A549 (cell line): ENCODE data around the gene TENM3. TPM values are rescaled to one million over a fixed set of nuclear protein-coding genes. Genes with fewer than 3 reads are reported as not detected.

Experiments
- ATAC-seq, 2 experiments: fragments of 200-7000 bp in 1 of 2; fragments of >200 bp in 1 of 2; cut with Nextera tagmentation in 1 of 2; cut with Tn5 transposase in 1 of 2; 3 replicates each; pipeline versions ENCODE4 v1.8.0 to v1.9.1; 2018 to 2020; ENCODE audit warnings: mild to moderate bottlenecking in 1 of 2, moderate library complexity in 1 of 2
- CTCF ChIA-PET: fragments of 300-600 bp; sonication (Branson Sonifier 250); formaldehyde crosslinking; extraction: SDS; loops from one replicate; lab custom pipeline; 2021; ENCODE audit warnings: antibody characterized with exemption, inconsistent platforms; lab: Yijun Ruan, JAX
- POLR2A ChIA-PET: fragments of 350-600 bp; formaldehyde crosslinking; extraction: SDS; loops from one replicate; lab custom pipeline; 2021; ENCODE audit warnings: antibody characterized with exemption, inconsistent platforms; lab: Yijun Ruan, JAX
- DNase-seq, 2 experiments: peaks; one replicate each; pipeline versions ENCODE4 v3.0.0 to v3.0.0-alpha.2; 2011 to 2016; ENCODE audit warnings: low read depth in 1 of 2, low spot score in 1 of 2
- FAIRE-seq: peaks from 2 replicates; lab custom pipeline; 2011; peaks lifted over from hg19 to GRCh38; lab: Jason Lieb, UNC
- H3K27ac ChIP-seq, 2 experiments: fragments of >200 bp; sonication (Bioruptor Twin); formaldehyde crosslinking; 3 replicates each; pipeline ENCODE4 v1.5.1; 2016 to 2017
- H3K4me1 ChIP-seq: fragments of >200 bp; sonication (Bioruptor Twin); formaldehyde crosslinking; 3 replicates; pipeline ENCODE4 v1.6.1; 2016
- H3K4me2 ChIP-seq: fragments of >200 bp; sonication (Bioruptor Twin); formaldehyde crosslinking; 3 replicates; pipeline ENCODE4 v1.6.1; 2016
- H3K4me3 ChIP-seq: fragments of >200 bp; sonication (Bioruptor Twin); formaldehyde crosslinking; 3 replicates; pipeline ENCODE4 v1.5.1; 2016
- H3K9me3 ChIP-seq: fragments of >200 bp; sonication (Bioruptor Twin); formaldehyde crosslinking; 3 replicates; pipeline ENCODE4 v1.6.1; 2016
- CBX2 ChIP-seq: fragments of 200-600 bp; sonication (generic); IDR thresholded peaks from 2 replicates; pipeline ENCODE4 v1.6.1; 2016; ENCODE audit warnings: low read depth, mild to moderate bottlenecking, borderline replicate concordance
- CEBPB ChIP-seq, 2 experiments: fragments of >200 bp in 1 of 2; sonication (Bioruptor Twin) in 1 of 2; formaldehyde crosslinking in 1 of 2; IDR thresholded peaks; 2 replicates each; pipeline ENCODE4 v1.6.1; 2012 to 2016
- CHD2 ChIP-seq: fragments of 150-350 bp; IDR thresholded peaks from 2 replicates; pipeline ENCODE4 v1.6.1; 2014; ENCODE audit warnings: low read length; ENCODE audit not compliant: partially characterized antibody
- CHD4 ChIP-seq: fragments of 200-600 bp; sonication (generic); IDR thresholded peaks from 2 replicates; pipeline ENCODE4 v1.6.1; 2016; ENCODE audit warnings: antibody characterized with exemption, mild to moderate bottlenecking, borderline replicate concordance
- CTCF ChIP-seq: fragments of >200 bp; sonication (Bioruptor Twin); formaldehyde crosslinking; IDR thresholded peaks from 3 replicates; pipeline ENCODE4 v1.5.1; 2016
- FOSB ChIP-seq: fragments of 250-450 bp; sonication (Bioruptor Pico); IDR thresholded peaks from 2 replicates; pipeline ENCODE4 v1.5.0; 2020; ENCODE audit warnings: mild to moderate bottlenecking, moderate library complexity
- FOSL2 ChIP-seq, 2 experiments: fragments of 450-650 bp in 1 of 2; fragments of >200 bp in 1 of 2; sonication (Bioruptor Twin) in 1 of 2; formaldehyde crosslinking; IDR thresholded peaks; 2 replicates each; pipeline versions ENCODE4 v1.5.0 to v1.6.1; 2016 to 2020; ENCODE audit warnings: mild to moderate bottlenecking in 1 of 2, moderate library complexity in 1 of 2
- GATA3 ChIP-seq: IDR thresholded peaks from 2 replicates; pipeline ENCODE4 v1.6.1; 2012; ENCODE audit warnings: borderline replicate concordance
- HOXA7 ChIP-seq: fragments of 250-450 bp; sonication (Bioruptor Pico); IDR thresholded peaks from 2 replicates; pipeline ENCODE4 v1.5.0; 2020; ENCODE audit warnings: mild to moderate bottlenecking, moderate library complexity
- JUN ChIP-seq, 2 experiments: fragments of >200 bp; sonication (Bioruptor Twin); formaldehyde crosslinking; IDR thresholded peaks; 2 replicates in 1 of 2; 3 replicates in 1 of 2; pipeline ENCODE4 v1.6.1; 2016 to 2017
- JUNB ChIP-seq: fragments of >200 bp; sonication (Bioruptor Twin); formaldehyde crosslinking; IDR thresholded peaks from 2 replicates; pipeline ENCODE4 v1.6.1; 2016
- KDM1A ChIP-seq: fragments of 200-600 bp; sonication (generic); IDR thresholded peaks from 2 replicates; pipeline ENCODE4 v1.6.1; 2016; ENCODE audit warnings: low read depth, mild to moderate bottlenecking
- MAFK ChIP-seq: fragments of 450-650 bp; IDR thresholded peaks from 2 replicates; pipeline ENCODE4 v1.6.1; 2014; ENCODE audit not compliant: partially characterized antibody
- MAX ChIP-seq: IDR thresholded peaks from 2 replicates; pipeline ENCODE4 v1.6.1; 2012
- MYC ChIP-seq: IDR thresholded peaks from 2 replicates; pipeline ENCODE4 v1.6.1; 2012; ENCODE audit warnings: mild to moderate bottlenecking, inconsistent platforms, low read length, improper control_type of control experiment, borderline replicate concordance
- NFE2L2 ChIP-seq: fragments of 150-350 bp; conservative IDR thresholded peaks from 2 replicates; pipeline ENCODE4 v1.6.1; 2014; ENCODE audit warnings: low read length
- NR3C1 ChIP-seq: fragments of >200 bp; sonication (Bioruptor Twin); formaldehyde crosslinking; IDR thresholded peaks from 3 replicates; pipeline ENCODE4 v1.6.1; 2017
- PBX3 ChIP-seq: IDR thresholded peaks from 2 replicates; pipeline ENCODE4 v1.6.1; 2012
- RARB ChIP-seq: fragments of 250-450 bp; sonication (Bioruptor Pico); IDR thresholded peaks from 2 replicates; pipeline ENCODE4 v1.8.0; 2021; ENCODE audit warnings: mild to moderate bottlenecking, moderate library complexity
- RNF2 ChIP-seq: fragments of 200-600 bp; sonication (generic); IDR thresholded peaks from 2 replicates; pipeline ENCODE4 v1.6.1; 2016; ENCODE audit warnings: low read depth, mild to moderate bottlenecking, antibody characterized with exemption, moderate library complexity, borderline replicate concordance
- SMC3 ChIP-seq: fragments of >200 bp; sonication (Bioruptor Twin); formaldehyde crosslinking; IDR thresholded peaks from 3 replicates; pipeline ENCODE4 v1.6.1; 2018; ENCODE audit warnings: inconsistent platforms
- SREBF2 ChIP-seq: fragments of 450-650 bp; IDR thresholded peaks from 2 replicates; pipeline ENCODE4 v1.6.1; 2014; ENCODE audit warnings: mild to moderate bottlenecking, moderate library complexity
- USF2 ChIP-seq: fragments of 450-650 bp; IDR thresholded peaks from 2 replicates; pipeline ENCODE4 v1.6.1; 2014; ENCODE audit warnings: antibody characterized with exemption
- ZC3H11A ChIP-seq: fragments of 450-650 bp; IDR thresholded peaks from 2 replicates; pipeline ENCODE4 v1.6.1; 2014; ENCODE audit warnings: antibody characterized with exemption, mild to moderate bottlenecking
- ZFP36 ChIP-seq: fragments of 450-650 bp; IDR thresholded peaks from 2 replicates; pipeline ENCODE4 v1.6.1; 2014; ENCODE audit warnings: borderline replicate concordance; ENCODE audit not compliant: partially characterized antibody
- ZNF302 ChIP-seq: fragments of 250-450 bp; sonication (Bioruptor Pico); IDR thresholded peaks from 2 replicates; pipeline ENCODE4 v1.9.0; 2021; ENCODE audit warnings: inconsistent platforms, mild to moderate bottlenecking, moderate library complexity
- WGBS: methylation state at CpG from one replicate; pipeline ENCODE4 v1.1.6; 2017; ENCODE audit errors: missing lambda C conversion rate; 5-methylcytosine and 5-hydroxymethylcytosine counted together
- polyA plus RNA-seq, 4 experiments: library from polyadenylated mRNA; depleted of rRNA in 3 of 4; stranded (reverse); fragments of >200 nt; fragmentation: RNase III in 1 of 4; extraction: RNeasy Plus Mini Kit Qiagen cat#74134 plus additional on column Dnase treatment in 1 of 4; gene quantifications; 2 replicates in 3 of 4; 3 replicates in 1 of 4; pipeline ENCODE4 v1.2.3, GENCODE V29; 2011 to 2017
- TF ChIP-seq, protein P1 (sequence below): fragments of >200 bp; sonication (Bioruptor Twin); formaldehyde crosslinking; IDR thresholded peaks from 2 replicates; pipeline ENCODE4 v1.6.1; 2016

Gene TENM3
- polyA plus RNA-seq, 2 of the 4 experiments (the other 2 are of a cell fraction) = 2.4 to 7.3 TPM

DNA sequence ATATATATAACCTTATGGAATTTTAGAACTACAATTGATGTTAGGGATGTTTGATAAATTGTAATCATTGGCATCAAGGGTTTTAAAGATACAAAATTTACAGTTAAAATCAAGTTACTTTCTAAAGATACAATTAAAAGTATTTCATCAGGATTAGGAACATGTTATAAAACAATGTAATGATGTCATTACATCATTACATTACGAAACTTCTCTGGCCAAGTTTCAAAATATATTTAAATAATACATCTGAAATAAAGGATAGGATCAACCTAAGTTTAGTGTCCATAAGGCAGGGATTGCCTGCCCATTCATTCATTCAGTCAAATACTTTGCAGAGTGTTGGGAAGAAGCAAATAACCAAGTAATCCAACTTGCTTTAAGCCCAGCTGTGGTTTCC is 75.1 kb downstream of the TENM3 start:
- 26% methylated on average over 1 of the region's 1 CpG for WGBS
- Histone ChIP-seq H3K4me2 (no peak overlapping the region), H3K4me3 (no peak overlapping the region), H3K9me3 (peaks cover 13% of the 10 kb centered on the region; the same call in 1 of the 3 replicates), H3K4me1 (no peaks in the 10 kb centered on the region), H3K27ac (no peak overlapping the region)
- POLR2A ChIA-PET = no interaction called here
- CTCF ChIA-PET = interaction anchor here (1.2 kb wide), 1 partner anchor 11 kb away, joined by 4 read pairs; no protein-coding TSS in a partner anchor
- ATAC-seq (no peak), FAIRE-seq (no peak), DNase-seq (no peak)
- TF ChIP-seq PBX3 (no peak), CHD4 (no peak), MAFK (no peak), ZFP36 (no peak), MYC (no peak), JUN (IDR thresholded peaks at IDR 0.05) (no peak), FOSL2 (IDR thresholded peaks at IDR 0.05) (no peak), FOSL2 (CRISPR knock-in tag; IDR thresholded peaks at IDR 0.05) (no peak), RARB (no peak), ZNF302 (CRISPR knock-in tag) (no peak)
- TF ChIP-seq, all 56 proteins: peak for 0

DNA sequence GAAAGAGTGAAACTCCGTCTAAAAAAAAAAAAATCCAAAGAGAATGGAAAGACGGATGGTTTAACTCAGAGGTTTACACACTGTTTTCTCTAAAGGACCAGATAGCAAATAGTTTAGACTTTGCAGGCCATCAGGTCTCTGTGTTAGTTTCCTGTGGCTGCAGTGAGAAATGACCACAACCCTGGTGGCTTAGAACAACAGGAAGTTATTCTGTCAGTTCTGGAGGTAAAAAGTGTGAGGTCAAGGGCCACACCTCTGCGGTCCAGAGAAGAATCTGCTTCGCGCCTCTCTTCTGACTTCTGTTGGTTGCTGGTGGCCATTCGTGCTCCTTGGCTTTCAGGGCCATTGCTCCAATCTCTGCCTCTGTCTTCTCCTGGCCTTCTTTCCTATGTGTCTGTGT is 76.9 kb downstream of the TENM3 start:
- no peak overlapping the region for H3K4me3 ChIP-seq
- H3K27ac ChIP-seq = no peak overlapping the region
- ChIA-PET CTCF (no interaction called here), POLR2A (no interaction called here)
- WGBS = 62% methylated on average over 6 of the region's 6 CpGs
- H3K4me1 ChIP-seq = no peaks in the 10 kb centered on the region
- FAIRE-seq (no peak), DNase-seq (no peak)
- TF ChIP-seq CEBPB (IDR thresholded peaks at IDR 0.05) = no peak
- no peak for TF ChIP-seq FOSL2 (IDR thresholded peaks at IDR 0.05)
- no peak for TF ChIP-seq FOSL2 (CRISPR knock-in tag; IDR thresholded peaks at IDR 0.05)
- no peak for TF ChIP-seq USF2
- no peak for TF ChIP-seq SREBF2
- TF ChIP-seq JUNB = no peak
- TF ChIP-seq ZC3H11A = no peak
- TF ChIP-seq, protein P1, sequence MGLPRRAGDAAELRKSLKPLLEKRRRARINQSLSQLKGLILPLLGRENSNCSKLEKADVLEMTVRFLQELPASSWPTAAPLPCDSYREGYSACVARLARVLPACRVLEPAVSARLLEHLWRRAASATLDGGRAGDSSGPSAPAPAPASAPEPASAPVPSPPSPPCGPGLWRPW = no peak
- TF ChIP-seq MAX = no peak
- TF ChIP-seq KDM1A = no peak
- no peak for TF ChIP-seq FOSB (CRISPR knock-in tag)
- TF ChIP-seq, all 56 proteins: peak for 0
- no peak for ATAC-seq
- Histone ChIP-seq H3K9me3 (0 out of 3 replicates have a peak, but pooled peaks cover 6% of the 10 kb centered on the region), H3K4me2 (no peak overlapping the region)

- Histone ChIP-seq H3K4me3 (no peak overlapping the region), H3K4me2 (no peak overlapping the region), H3K27ac (no peak overlapping the region), H3K9me3 (0 out of 3 replicates have a peak, but pooled peaks cover 3% of the 10 kb centered on the region), H3K4me1 (no peaks in the 10 kb centered on the region)
- no peak for DNase-seq
- POLR2A ChIA-PET = no interaction called here
- no peak for FAIRE-seq
- 9% methylated on average over 3 of the region's 3 CpGs for WGBS
- no peak for ATAC-seq
- TF ChIP-seq CHD2 (no peak), CTCF (no peak), GATA3 (no peak), CBX2 (no peak), RNF2 (no peak), NR3C1 (no peak), USF2 (no peak), NFE2L2 (no peak), MAFK (no peak), HOXA7 (CRISPR knock-in tag) (no peak), SMC3 (no peak)
- TF ChIP-seq, all 56 proteins: peak for 0
- CTCF ChIA-PET = no interaction called here
These were observed 77.4 kb downstream of the TENM3 start for GRCh38 chr4:182320580-182320979.
